Ovary (tissue), 9 donors: ENCODE data around the gene CLTRN. TPM values are rescaled to one million over a fixed set of nuclear protein-coding genes. Genes with fewer than 3 reads are reported as not detected.
"Not testable (repeated sequence)": the region's sequence is repeated elsewhere in the genome, so short reads cannot be mapped to it uniquely, and the experiment has no call there.

Source experiments
- DNase-seq, 5 donors: peaks; one replicate each; pipeline ENCODE4 v3.0.0-alpha.2; 2019 to 2020
- H3K27ac ChIP-seq, 2 donors: fragments of 200-600 bp; one replicate each; pipeline versions ENCODE4 v1.5.1 to v1.8.0; 2019 to 2022
- H3K27me3 ChIP-seq: fragments of 200-600 bp; one replicate; pipeline ENCODE4 v1.8.0; 2022
- H3K36me3 ChIP-seq: fragments of 200-600 bp; sonication (generic); one replicate; pipeline ENCODE4 v1.5.1; 2019
- H3K4me1 ChIP-seq: one replicate; pipeline ENCODE4 v1.8.1; 2013; ENCODE audit warnings: mild to moderate bottlenecking, moderate library complexity; ENCODE audit not compliant: insufficient read depth
- H3K4me3 ChIP-seq: fragments of 200-600 bp; sonication (generic); one replicate; pipeline ENCODE4 v1.5.1; 2017
- H3K9me3 ChIP-seq, 2 donors: fragments of 200-600 bp in 1 of 2; sonication (generic) in 1 of 2; one replicate each; pipeline versions ENCODE4 v1.5.1 to v1.8.1; 2013 to 2019; ENCODE audit warnings: mild to moderate bottlenecking in 1 of 2, moderate library complexity in 1 of 2
- CTCF ChIP-seq, 3 donors: fragments of 450-650 bp in 2 of 3; fragments of 200-600 bp in 1 of 3; IDR thresholded peaks; one replicate each; pipeline versions ENCODE4 v1.5.1 to v1.8.0; 2016 to 2022; ENCODE audit warnings: antibody characterized with exemption in 3 of 3, mild to moderate bottlenecking in 1 of 3
- EP300 ChIP-seq: sonication (generic); formaldehyde crosslinking; IDR thresholded peaks from one replicate; pipeline ENCODE4 v1.6.1; 2017; ENCODE audit warnings: antibody characterized with exemption
- POLR2A ChIP-seq: fragments of 450-650 bp; IDR thresholded peaks from one replicate; pipeline ENCODE4 v1.6.1; 2017; ENCODE audit warnings: antibody characterized with exemption, mild to moderate bottlenecking, moderate library complexity
- WGBS, 3 donors: extraction: QIAGEN DNeasy Blood & Tissue Kit in 1 of 3; methylation state at CpG; one replicate each; pipeline versions ENCODE4 v1.1.5 to v1.1.7; 2013 to 2017; 5-methylcytosine and 5-hydroxymethylcytosine counted together
- intact Hi-C, 4 donors: fragments of 100-400 bp; cut with DNase I; formaldehyde crosslinking; loops; one replicate each; pipeline versions ENCODE4 v1.11.0 to v1.15.1; 2022 to 2023
- polyA plus RNA-seq, 2 donors: library from polyadenylated mRNA; stranded (reverse); fragments of 200-250 nt in 1 of 2; fragments of 350-450 nt in 1 of 2; fragmentation: Illumina TruSeq in 1 of 2; extraction: RNeasy Lipid Tissue Mini Kit (QIAGEN cat#74804) in 1 of 2; gene quantifications; one replicate each; pipeline ENCODE4 v1.2.3, GENCODE V29; 2013 to 2014
- total RNA-seq, 7 donors: library from RNA; depleted of rRNA in 2 of 7; stranded (reverse); fragments of >200 nt in 2 of 7; fragmentation: NEBNext Ultra II Directional in 3 of 7; extraction: Animal tissue kit (Norgen Biotek cat#: 25700) in 3 of 7; gene quantifications; one replicate each; pipeline versions ENCODE4 v1.1.0 to v1.2.4, GENCODE V29; 2016 to 2023
- donor health status: DM: no; HTN: no; CAD: no; lungs with moderate emphysema.
- donor health status: DM: no; HTN: no; CAD: no.
- donor health status: Bipolar disorder and iron deficiency.
- donor health status: DM: yes; HTN: yes; CAD: no.
- donor health status: DM: no; HTN: no; CAD: no.
- donor health status: DM: yes; HTN: yes; CAD: no.

The CLTRN gene
- total and polyA plus RNA-seq, 9 donors = 0.23 to 2.9 (median 1.2) TPM

GRCh38 chrX:15663439-15663838 is 1.2 kb downstream of the CLTRN start:
- TF ChIP-seq EP300 (no peak), POLR2A (no peak), CTCF (IDR thresholded peaks at IDR 0.05) (no peak)
- Histone ChIP-seq H3K4me1 (no peaks in the 10 kb centered on the region), H3K4me3 (no peak overlapping the region), H3K9me3 (no peaks in the 10 kb centered on the region), H3K27ac (no peak overlapping the region), H3K27me3 (no peaks in the 10 kb centered on the region), H3K36me3 (no peaks in the 10 kb centered on the region)
- intact Hi-C loops = no loop called here
- 79 to 80% (median 80%) methylated on average over 1 of the region's 1 CpG for WGBS, 3 donors
- DNase-seq = no peak

GRCh38 chrX:15654804-15655203 is 9.8 kb downstream of the CLTRN start:
- 73 to 88% (median 79%) methylated on average over 5 to 6 of the region's 6 CpGs for WGBS, 3 donors
- H3K27ac ChIP-seq, DNase-seq, H3K4me3 ChIP-seq, H3K9me3 ChIP-seq, H3K27me3 ChIP-seq, H3K4me1 ChIP-seq, H3K36me3 ChIP-seq, intact Hi-C loops: not testable (repeated sequence)

GRCh38 chrX:15653961-15654360 is 10.6 kb downstream of the CLTRN start:
- Histone ChIP-seq H3K27me3 (no peaks in the 10 kb centered on the region), H3K4me1 (no peaks in the 10 kb centered on the region), H3K27ac (no peak overlapping the region), H3K9me3 (no peaks in the 10 kb centered on the region), H3K4me3 (no peak overlapping the region), H3K36me3 (no peaks in the 10 kb centered on the region)
- intact Hi-C loops = no loop called here
- TF ChIP-seq POLR2A = no peak
- TF ChIP-seq EP300 = no peak
- TF ChIP-seq CTCF (IDR thresholded peaks at IDR 0.05) = no peak
- DNase-seq = no peak
- WGBS, 3 donors = 62 to 73% (median 72%) methylated on average over 5 of the region's 5 CpGs

GRCh38 chrX:15647510-15647909 is 17.1 kb downstream of the CLTRN start:
- H3K36me3 ChIP-seq, H3K27me3 ChIP-seq, intact Hi-C loops, DNase-seq, H3K27ac ChIP-seq, H3K4me1 ChIP-seq, H3K9me3 ChIP-seq, H3K4me3 ChIP-seq: not testable (repeated sequence)
- WGBS, 3 donors = 100% methylated on average over 1 of the region's 5 CpGs; no CpG with 5 or more reads in 2 of the 3 donors

- Histone ChIP-seq H3K27ac (no peak overlapping the region), H3K4me3 (no peak overlapping the region), H3K9me3 (no peaks in the 10 kb centered on the region), H3K4me1 (no peaks in the 10 kb centered on the region), H3K36me3 (no peaks in the 10 kb centered on the region), H3K27me3 (no peaks in the 10 kb centered on the region)
- 89 to 94% (median 91%) methylated on average over 15 to 27 of the region's 27 CpGs for WGBS, 3 donors
- intact Hi-C loops = no loop called here
- no peak for TF ChIP-seq CTCF (IDR thresholded peaks at IDR 0.05)
- TF ChIP-seq EP300 = no peak
- no peak for TF ChIP-seq POLR2A
- no peak for DNase-seq
These were observed 18.1 kb downstream of the CLTRN start for GRCh38 chrX:15646543-15646942.

GRCh38 chrX:15646031-15646430 is 18.6 kb downstream of the CLTRN start:
- intact Hi-C loops = no loop called here
- H3K27me3 ChIP-seq = no peaks in the 10 kb centered on the region
- no peaks in the 10 kb centered on the region for H3K9me3 ChIP-seq
- DNase-seq = no peak
- WGBS, 3 donors = 83 to 88% (median 87%) methylated on average over 15 of the region's 15 CpGs
- no peaks in the 10 kb centered on the region for H3K4me1 ChIP-seq
- TF ChIP-seq CTCF (IDR thresholded peaks at IDR 0.05) = no peak
- no peak for TF ChIP-seq EP300
- no peak for TF ChIP-seq POLR2A
- no peak overlapping the region for H3K27ac ChIP-seq
- H3K4me3 ChIP-seq = no peak overlapping the region
- H3K36me3 ChIP-seq = no peaks in the 10 kb centered on the region
